Esophagus muscularis mucosa (tissue), 3 donors: ENCODE measurements around the gene SLC28A1.

Experiments used
- CTCF ChIP-seq, 3 experiments: fragments of 200-600 bp in 2 of 3; fragments of 450-650 bp in 1 of 3; sonication (generic) in 2 of 3; IDR thresholded peaks; one replicate each; pipeline ENCODE4 v1.5.1; 2017 to 2019; ENCODE audit warnings: antibody characterized with exemption in 3 of 3, mild to moderate bottlenecking in 2 of 3, moderate library complexity in 1 of 3
- EP300 ChIP-seq: sonication (generic); formaldehyde crosslinking; IDR thresholded peaks from one replicate; pipeline ENCODE4 v1.6.1; 2017; ENCODE audit warnings: antibody characterized with exemption

- TF ChIP-seq EP300 (no peak), CTCF (IDR thresholded peaks at IDR 0.05) (no peak)
These were observed 12.2 kb upstream of the SLC28A1 start for GRCh38 chr15:84872009-84872910.
